ENCODE results near the gene SLC8B1.

SLC8B1 gene

DNA sequence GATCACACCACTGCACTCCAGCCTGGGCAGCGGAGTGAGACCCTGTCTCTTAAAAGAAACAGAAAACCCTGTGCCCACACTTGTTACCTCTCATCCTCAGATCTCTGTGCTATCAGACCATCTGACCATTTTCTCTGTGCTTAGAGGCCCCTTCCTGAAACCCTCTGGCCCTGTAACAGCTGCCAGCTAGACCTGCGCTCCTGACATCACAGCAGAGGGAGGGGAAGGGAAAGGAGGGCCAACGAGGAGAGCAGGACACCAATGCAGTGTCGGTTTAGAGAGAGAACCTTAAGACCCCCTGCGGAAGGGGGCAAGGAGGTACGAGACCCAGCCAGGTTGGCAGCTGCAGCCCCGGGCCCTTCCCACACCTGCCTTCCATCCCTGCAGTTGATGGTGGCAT is 42.4 kb downstream of the SLC8B1 start:
- DNase-seq (ENCODE audit: low read depth), result no peak

GRCh38 chr12:113292091-113292490 is 42.8 kb downstream of the SLC8B1 start:
- no peak for DNase-seq (ENCODE audit: low read depth)

GRCh38 chr12:113291586-113291985 is 43.3 kb downstream of the SLC8B1 start:
- DNase-seq (ENCODE audit: low read depth), result no peak

GRCh38 chr12:113290506-113290905 is 44.4 kb downstream of the SLC8B1 start:
- no peak for DNase-seq (ENCODE audit: low read depth)

GRCh38 chr12:113289361-113289760 is 45.5 kb downstream of the SLC8B1 start:
- no peak for DNase-seq (ENCODE audit: low read depth)

- DNase-seq (ENCODE audit: low read depth), result no peak
Observed at GRCh38 chr12:113287899-113288282, 47.0 kb downstream of the SLC8B1 start.

GRCh38 chr12:113287146-113287898 is 47.6 kb downstream of the SLC8B1 start:
- no peak for DNase-seq (ENCODE audit: low read depth)

DNA sequence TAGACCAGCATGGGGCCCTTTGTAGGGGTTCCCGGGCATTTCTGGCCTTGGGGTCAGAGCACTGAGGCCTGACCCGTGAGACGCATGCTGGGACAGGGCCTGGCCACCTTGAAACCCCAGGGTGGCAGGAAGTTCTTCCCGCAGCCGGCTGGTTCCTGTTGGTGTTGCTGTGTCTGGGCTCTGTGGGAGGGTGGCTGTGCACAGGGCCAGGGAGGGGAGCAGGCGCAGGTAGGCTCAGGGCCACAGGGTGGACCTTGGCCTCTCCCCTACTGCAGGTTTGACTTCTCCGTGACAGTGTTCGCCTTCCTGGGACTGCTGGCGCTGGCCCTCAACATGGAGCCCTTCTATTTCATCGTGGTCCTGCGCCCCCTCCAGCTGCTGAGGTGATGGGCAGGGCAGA is 48.2 kb downstream of the SLC8B1 start:
- no peak for DNase-seq (ENCODE audit: low read depth)

DNA sequence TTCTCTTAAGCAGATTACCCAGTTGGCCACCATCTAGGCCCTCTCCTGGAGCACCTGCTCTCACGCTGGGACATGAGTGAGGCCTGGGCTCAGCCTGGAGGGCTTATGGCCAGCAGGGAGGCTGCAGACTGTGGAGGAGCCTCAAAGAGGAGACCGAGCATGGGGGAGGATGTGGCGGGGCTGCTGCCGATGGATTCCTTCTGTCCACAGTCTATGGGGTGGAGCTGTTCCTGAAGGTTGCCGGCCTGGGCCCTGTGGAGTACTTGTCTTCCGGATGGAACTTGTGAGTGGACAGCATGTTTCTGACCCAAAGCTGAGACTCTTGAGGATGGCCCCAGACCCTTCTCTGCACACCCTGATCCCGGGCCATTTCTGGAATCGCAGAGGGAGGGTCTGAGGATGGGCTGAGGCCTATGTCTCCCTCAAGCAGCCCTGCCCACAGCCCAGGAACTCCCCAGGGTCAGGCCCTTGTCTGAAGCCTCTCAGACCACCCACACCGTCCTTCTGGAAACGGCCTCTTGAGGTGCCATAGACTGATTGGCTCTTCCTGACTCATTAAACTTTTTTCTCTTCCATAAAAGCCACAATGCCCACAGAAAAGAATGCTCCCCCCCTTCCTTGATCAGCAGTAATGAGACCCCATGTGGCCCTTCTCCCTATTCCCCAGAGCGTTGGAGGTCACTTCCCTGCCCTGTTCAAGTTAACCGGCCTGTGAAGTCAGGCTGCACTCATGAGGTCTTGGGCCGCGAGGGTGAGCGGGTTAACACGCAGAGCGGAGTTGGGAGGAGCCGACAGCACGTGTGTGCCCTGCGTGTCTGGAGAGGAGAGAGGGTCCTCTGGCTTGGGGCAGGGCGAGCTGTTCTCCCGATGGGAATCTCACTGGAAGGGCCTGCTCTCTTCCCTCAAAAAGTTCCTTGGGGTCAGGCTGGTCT is 49.0 kb downstream of the SLC8B1 start:
- DNase-seq (ENCODE audit: low read depth), result no peak

- no peak for DNase-seq (ENCODE audit: low read depth)
Observed at GRCh38 chr12:113284751-113285150, 50.2 kb downstream of the SLC8B1 start.

DNA sequence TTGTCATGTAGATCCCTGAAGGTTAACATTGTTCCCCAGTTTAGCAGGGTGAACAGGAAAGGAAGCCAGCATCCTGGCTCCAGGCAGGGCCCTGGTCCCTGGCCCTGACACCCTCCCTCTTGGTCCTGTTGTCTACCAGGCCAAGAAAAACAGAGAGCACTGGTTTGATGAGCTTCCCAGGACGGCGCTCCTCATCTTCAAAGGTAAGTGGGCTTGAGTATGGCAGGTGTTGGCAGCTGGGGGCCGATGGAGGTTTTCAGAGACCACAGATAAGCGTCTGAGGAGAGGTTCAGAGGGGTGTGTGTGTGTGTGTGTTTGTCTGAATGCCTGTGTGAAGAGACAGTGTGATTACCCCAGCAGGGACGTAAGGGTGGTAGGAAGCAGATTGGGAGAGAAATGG is 56.3 kb downstream of the SLC8B1 start:
- DNase-seq (ENCODE audit: low read depth), result no peak

DNA sequence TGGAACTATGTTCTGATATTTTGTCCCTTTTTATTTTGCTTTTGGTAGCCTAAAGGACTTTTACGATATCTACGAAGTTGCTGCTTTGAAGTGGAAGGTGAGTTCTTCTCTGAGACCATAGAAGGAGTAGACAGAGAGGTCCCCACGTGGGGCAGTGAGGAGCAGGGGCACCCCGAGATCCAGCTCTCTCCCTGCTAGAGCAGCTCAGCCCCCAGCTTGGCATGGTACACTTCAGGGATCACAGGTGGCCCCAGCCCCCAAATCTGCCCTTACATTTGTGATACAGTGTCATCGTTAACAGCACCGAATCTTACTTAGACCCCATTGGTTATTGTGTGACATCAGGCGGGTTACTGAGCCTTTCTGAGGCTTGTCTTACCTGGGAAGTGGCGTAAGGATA is 56.8 kb downstream of the SLC8B1 start:
- no peak for DNase-seq (ENCODE audit: low read depth)

DNA sequence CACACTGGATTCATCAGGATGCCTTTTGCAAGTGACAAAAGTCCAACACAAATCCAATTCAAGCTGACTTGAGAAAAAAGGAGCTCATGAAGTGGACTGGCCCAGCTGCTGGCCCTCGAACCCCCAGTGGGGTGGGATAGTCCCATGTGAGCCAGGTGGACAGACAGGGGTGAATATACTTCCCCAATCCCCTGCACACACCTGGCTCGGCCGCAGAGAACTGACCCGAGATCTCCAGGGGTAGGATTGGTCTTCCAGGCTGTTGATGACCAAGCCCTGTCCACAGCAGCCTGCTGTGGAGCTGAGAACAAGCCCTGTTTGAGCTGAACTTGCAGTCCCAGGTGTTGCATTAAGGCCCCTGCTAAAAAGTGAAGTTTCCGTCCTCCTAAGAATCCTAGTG is 57.4 kb downstream of the SLC8B1 start:
- DNase-seq (ENCODE audit: low read depth), result no peak

DNA sequence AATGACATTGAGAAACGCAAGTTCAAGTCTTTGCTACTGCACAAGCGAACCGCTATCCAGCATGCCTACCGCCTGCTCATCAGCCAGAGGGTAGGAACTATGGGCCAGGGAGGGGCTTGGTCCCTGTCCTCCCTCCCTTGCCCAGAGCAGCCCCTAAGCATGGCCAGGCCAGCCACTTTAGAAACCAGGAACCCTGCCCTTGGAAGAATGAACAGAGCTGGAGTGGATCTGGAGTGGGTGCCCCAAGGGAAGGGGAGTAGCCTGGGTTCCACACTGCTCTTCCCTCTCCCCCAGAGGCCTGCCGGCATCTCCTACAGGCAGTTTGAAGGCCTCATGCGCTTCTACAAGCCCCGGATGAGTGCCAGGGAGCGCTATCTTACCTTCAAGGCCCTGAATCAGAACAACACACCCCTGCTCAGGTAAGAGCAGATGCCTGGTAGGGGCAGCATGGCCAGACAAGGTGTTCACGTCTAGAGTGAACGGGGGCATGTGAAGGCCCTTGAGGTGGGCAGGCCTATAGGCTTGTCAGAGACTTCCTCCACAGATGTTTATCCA is 57.9 kb downstream of the SLC8B1 start:
- DNase-seq (ENCODE audit: low read depth), result no peak

- DNase-seq (ENCODE audit: low read depth), result no peak
Observed at GRCh38 chr12:113276306-113276705, 58.6 kb downstream of the SLC8B1 start.

DNA sequence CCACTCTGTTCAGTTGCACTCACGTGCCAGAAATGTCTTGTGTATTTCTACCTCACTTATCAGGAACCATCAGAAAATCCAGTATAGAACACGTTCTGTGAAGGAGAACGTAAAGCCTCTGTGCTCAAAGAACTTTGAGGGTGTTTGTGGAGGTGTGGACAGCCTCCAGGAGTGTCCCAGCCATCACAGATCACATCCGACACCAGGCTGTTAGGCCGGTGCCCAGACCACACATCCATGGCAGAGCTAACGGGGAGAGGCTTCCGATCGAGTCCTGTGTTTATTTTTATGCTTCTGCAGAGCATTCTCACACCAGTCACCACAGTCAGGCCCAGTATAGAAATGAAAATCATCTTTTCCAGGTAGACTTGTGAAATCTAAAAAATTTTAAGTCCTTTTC is 60.1 kb downstream of the SLC8B1 start:
- DNase-seq (ENCODE audit: low read depth), result no peak

GRCh38 chr12:113273053-113273725 is 61.7 kb downstream of the SLC8B1 start:
- DNase-seq (ENCODE audit: low read depth), result no peak

- no peak for DNase-seq (ENCODE audit: low read depth)
Observed at GRCh38 chr12:113271853-113272561, 62.9 kb downstream of the SLC8B1 start.

DNA sequence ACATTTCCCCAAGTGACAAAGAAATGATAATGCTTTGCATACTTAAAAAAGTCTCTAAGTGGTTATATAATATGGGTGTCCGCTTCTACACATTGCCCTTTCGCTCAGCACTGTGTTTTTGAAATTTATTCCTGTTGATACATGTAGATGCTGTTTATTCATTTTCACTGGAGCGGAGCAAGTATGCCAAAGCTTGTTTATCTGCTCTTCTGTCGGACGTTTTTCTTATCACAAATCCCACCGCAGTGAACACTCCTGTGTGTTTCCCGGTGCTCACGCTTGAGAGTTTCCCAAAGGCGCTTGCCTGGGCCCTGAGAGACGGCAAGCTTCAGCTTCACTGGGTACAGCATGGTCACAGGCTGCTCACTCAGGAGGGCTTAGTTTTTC is 63.5 kb downstream of the SLC8B1 start:
- DNase-seq (ENCODE audit: low read depth), result no peak

- DNase-seq (ENCODE audit: low read depth), result no peak
Observed at GRCh38 chr12:113270709-113271009, 64.2 kb downstream of the SLC8B1 start.

DNA sequence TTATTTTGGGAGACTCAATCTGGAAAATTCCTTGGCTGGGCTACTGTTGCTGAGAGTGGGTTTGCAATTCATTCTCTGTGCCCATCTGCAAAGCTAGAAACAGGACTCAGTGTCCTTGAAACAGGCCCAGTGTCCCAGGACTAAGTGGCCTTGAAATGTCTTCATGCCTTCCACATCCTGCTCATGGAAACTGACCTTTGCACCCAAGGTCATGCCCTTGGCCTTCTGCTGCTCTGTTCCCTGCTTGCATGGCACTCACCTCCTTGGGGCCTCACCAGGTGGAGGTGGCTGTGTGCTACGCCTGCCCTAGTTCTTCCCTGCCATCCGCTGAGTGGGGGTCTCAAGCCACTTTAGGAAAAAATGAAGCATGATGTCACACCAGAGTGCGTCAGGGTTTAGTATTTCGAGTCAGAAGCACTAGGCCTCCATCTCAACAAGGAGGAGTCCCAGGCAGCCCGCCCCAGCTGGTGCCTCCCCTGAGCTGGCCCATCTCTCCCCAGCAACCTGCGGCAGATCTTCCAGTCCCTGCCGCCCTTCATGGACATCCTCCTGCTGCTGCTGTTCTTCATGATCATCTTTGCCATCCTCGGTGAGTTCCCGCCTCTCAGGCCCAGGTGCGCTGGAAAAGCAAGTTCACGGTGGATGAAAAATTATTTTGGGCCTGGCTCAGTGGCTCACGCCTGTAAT is 65.5 kb downstream of the SLC8B1 start:
- no peak for DNase-seq (ENCODE audit: low read depth)

All from activated T-helper 9 cell treated with anti-CD3 and anti-CD28 coated beads, Interleukin-2, amount 50 U/mL, for 16 hours (primary cell).